Gastrocnemius medialis (tissue), 4 donors: ENCODE data around the gene PLA2G5. TPM values are rescaled to one million over a fixed set of nuclear protein-coding genes. Genes with fewer than 3 reads are reported as not detected.

Experiments used
- ATAC-seq, 2 donors: fragments of 150-250 bp; one replicate each; pipeline ENCODE4 v1.9.1; 2016
- DNase-seq, 2 donors: peaks; one replicate each; pipeline ENCODE4 v3.0.0-alpha.2; 2019
- H3K27ac ChIP-seq, 4 donors: fragments of 200-600 bp; sonication (generic); 1 replicate in 1 of 4; 2 replicates in 3 of 4; pipeline ENCODE4 v1.5.1; 2016 to 2018; ENCODE audit warnings: mild to moderate bottlenecking in 2 of 4, moderate library complexity in 1 of 4
- H3K27me3 ChIP-seq, 3 donors: fragments of 200-600 bp; sonication (generic) in 2 of 3; 1 replicate in 1 of 3; 2 replicates in 2 of 3; pipeline versions ENCODE4 v1.5.1 to v1.6.0; 2016 to 2019; ENCODE audit warnings: mild to moderate bottlenecking in 1 of 3, moderate library complexity in 1 of 3
- H3K36me3 ChIP-seq, 2 donors: fragments of 200-600 bp; sonication (generic) in 1 of 2; one replicate each; pipeline ENCODE4 v1.5.1; 2017 to 2018
- H3K4me1 ChIP-seq, 2 donors: fragments of 200-600 bp; sonication (generic) in 1 of 2; one replicate each; pipeline ENCODE4 v1.5.1; 2016 to 2017; ENCODE audit warnings: mild to moderate bottlenecking in 2 of 2
- H3K4me3 ChIP-seq, 4 donors: fragments of 200-600 bp; sonication (generic) in 3 of 4; 1 replicate in 1 of 4; 2 replicates in 3 of 4; pipeline ENCODE4 v1.5.1; 2016 to 2019; ENCODE audit warnings: mild to moderate bottlenecking in 2 of 4
- H3K9me3 ChIP-seq, 3 donors: fragments of 200-600 bp; sonication (generic) in 2 of 3; 1 replicate in 1 of 3; 2 replicates in 2 of 3; pipeline ENCODE4 v1.5.1; 2016 to 2019
- CTCF ChIP-seq, 5 experiments: fragments of 450-650 bp in 3 of 5; fragments of 200-600 bp in 2 of 5; sonication (generic) in 2 of 5; IDR thresholded peaks in 4 of 5; conservative IDR thresholded peaks in 1 of 5; 1 replicate in 4 of 5; 2 replicates in 1 of 5; pipeline ENCODE4 v1.5.1; 2016 to 2019; ENCODE audit warnings: antibody characterized with exemption in 5 of 5, mild to moderate bottlenecking in 3 of 5, moderate library complexity in 3 of 5
- POLR2A ChIP-seq, 2 donors: fragments of 450-650 bp; IDR thresholded peaks; one replicate each; pipeline ENCODE4 v1.6.1; 2017; ENCODE audit warnings: antibody characterized with exemption in 2 of 2, mild to moderate bottlenecking in 2 of 2, moderate library complexity in 2 of 2
- in situ Hi-C, 4 donors: fragments of 200-750 bp; cut with MboI; loops; one replicate each; pipeline versions ENCODE4 v1.15.0 to v1.8.0; 2017; ENCODE audit warnings: low sequenced_read_pairs in 4 of 4
- intact Hi-C: fragments of 100-400 bp; cut with DNase I; formaldehyde crosslinking; loops from one replicate; pipeline ENCODE4 v1.15.1; 2023; ENCODE audit warnings: low total_unique reads
- total RNA-seq, 4 donors: library from RNA; depleted of rRNA; stranded (reverse); fragments of >200 nt; gene quantifications; one replicate each; pipeline versions ENCODE4 v1.1.0 to v1.2.3, GENCODE V29; 2016

PLA2G5 gene
- total RNA-seq, 4 donors from 2014 or later = not detected

- H3K36me3 ChIP-seq = no peaks in the 10 kb centered on the region
- in situ Hi-C loops (no loop called here), intact Hi-C loops (no loop called here)
- TF ChIP-seq CTCF (IDR thresholded peaks at IDR 0.05 in 4 of 5, conservative IDR thresholded peaks at IDR 0.05 in 1 of 5) (no peak), POLR2A (IDR thresholded peaks at IDR 0.05) (no peak)
- no peaks in the 10 kb centered on the region for H3K9me3 ChIP-seq
- peaks cover 0 to 12% (median 9%) of the 10 kb centered on the region in 3 donors for H3K27me3 ChIP-seq
- H3K4me1 ChIP-seq = peaks cover 10 to 12% of the 10 kb centered on the region in 2 donors
- no peak overlapping the region for H3K27ac ChIP-seq
- ATAC-seq = no peak
- H3K4me3 ChIP-seq = no peak overlapping the region
- DNase-seq = no peak
Measured at GRCh38 chr1:20073256-20073655, 3.3 kb downstream of the PLA2G5 start.

- ATAC-seq (no peak), DNase-seq (no peak)
- no peak overlapping the region for H3K4me3 ChIP-seq
- in situ Hi-C loops = no loop called here
- TF ChIP-seq CTCF (IDR thresholded peaks at IDR 0.05 in 4 of 5, conservative IDR thresholded peaks at IDR 0.05 in 1 of 5) (no peak), POLR2A (IDR thresholded peaks at IDR 0.05) (no peak)
- H3K27ac ChIP-seq = no peak overlapping the region
- H3K27me3 ChIP-seq = peaks cover 0 to 14% (median 9%) of the 10 kb centered on the region in 3 donors
- no peaks in the 10 kb centered on the region for H3K36me3 ChIP-seq
- H3K9me3 ChIP-seq = no peaks in the 10 kb centered on the region
- H3K4me1 ChIP-seq = peaks cover 10 to 11% of the 10 kb centered on the region in 2 donors
- intact Hi-C loops = no loop called here
Measured at GRCh38 chr1:20074055-20074724, 4.2 kb downstream of the PLA2G5 start.

GRCh38 chr1:20074725-20075171, 4.8 kb downstream of the PLA2G5 start:
- intact Hi-C loops (no loop called here), in situ Hi-C loops (no loop called here)
- Histone ChIP-seq H3K27ac (no peak overlapping the region), H3K4me3 (no peak overlapping the region), H3K36me3 (no peaks in the 10 kb centered on the region), H3K9me3 (no peaks in the 10 kb centered on the region), H3K4me1 (peaks cover 6 to 7% of the 10 kb centered on the region in 2 donors), H3K27me3 (peaks cover 2 to 14% (median 9%) of the 10 kb centered on the region in 3 donors)
- DNase-seq = no peak
- ATAC-seq = no peak
- TF ChIP-seq CTCF (IDR thresholded peaks at IDR 0.05 in 4 of 5, conservative IDR thresholded peaks at IDR 0.05 in 1 of 5) = no peak
- no peak for TF ChIP-seq POLR2A (IDR thresholded peaks at IDR 0.05)

GRCh38 chr1:20075345-20075744, 5.4 kb downstream of the PLA2G5 start:
- Histone ChIP-seq H3K9me3 (no peaks in the 10 kb centered on the region), H3K27me3 (peaks cover 3 to 14% (median 9%) of the 10 kb centered on the region in 3 donors), H3K27ac (no peak overlapping the region), H3K4me1 (peaks cover under 1% of the 10 kb centered on the region in 2 donors), H3K36me3 (no peaks in the 10 kb centered on the region), H3K4me3 (no peak overlapping the region)
- no peak for TF ChIP-seq POLR2A (IDR thresholded peaks at IDR 0.05)
- TF ChIP-seq CTCF (IDR thresholded peaks at IDR 0.05 in 4 of 5, conservative IDR thresholded peaks at IDR 0.05 in 1 of 5) = no peak
- DNase-seq (no peak), ATAC-seq (no peak)
- in situ Hi-C loops (no loop called here), intact Hi-C loops (no loop called here)
